Common myeloid progenitor, CD34-positive (primary cell): Measurements from ENCODE around the gene SRSF5. TPM values are rescaled to one million over a fixed set of nuclear protein-coding genes. Genes with fewer than 3 reads are reported as not detected.
"Not testable (repeated sequence)": the region's sequence is repeated elsewhere in the genome, so short reads cannot be mapped to it uniquely, and the experiment has no call there.

ENCODE experiments used
- CTCF ChIA-PET: fragments of 350-600 bp; sonication (Branson Sonifier 250); formaldehyde crosslinking; loops from one replicate; lab custom pipeline; 2021; ENCODE audit warnings: antibody characterized with exemption; lab: Charles Lee
- POLR2A ChIA-PET: fragments of 350-600 bp; sonication (Branson Sonifier 250); formaldehyde crosslinking; loops from one replicate; lab custom pipeline; 2021; ENCODE audit warnings: antibody characterized with exemption; lab: Charles Lee
- DNase-seq, 3 donors: peaks; one replicate each; pipeline versions ENCODE4 v3.0.0 to v3.0.0-alpha.2; 2013
- H3K27ac ChIP-seq, 2 experiments: 1 replicate in 1 of 2; 2 replicates in 1 of 2; pipeline ENCODE4 v1.7.0; 2013; ENCODE audit warnings: inconsistent platforms in 2 of 2, low read length in 2 of 2, mild to moderate bottlenecking in 2 of 2, low read depth in 1 of 2, moderate library complexity in 1 of 2; ENCODE audit not compliant: severe bottlenecking in 2 of 2, insufficient read depth in 1 of 2, poor library complexity in 1 of 2
- H3K27me3 ChIP-seq, 5 experiments: replicated peaks in 2 of 5; 1 replicate in 3 of 5; 2 replicates in 2 of 5; pipeline versions ENCODE4 v1.6.1 to v1.7.0; 2013; ENCODE audit warnings: low read length in 4 of 5, mild to moderate bottlenecking in 2 of 5, moderate library complexity in 2 of 5, inconsistent platforms in 1 of 5; ENCODE audit not compliant: insufficient read depth in 5 of 5, control insufficient read depth in 4 of 5
- H3K36me3 ChIP-seq, 4 experiments: 1 replicate in 2 of 4; 2 replicates in 2 of 4; pipeline versions ENCODE4 v1.6.1 to v1.7.0; 2013; ENCODE audit warnings: low read length in 3 of 4, control low read depth in 1 of 4, mild to moderate bottlenecking in 1 of 4; ENCODE audit not compliant: control insufficient read depth in 4 of 4, insufficient read depth in 4 of 4
- H3K4me1 ChIP-seq, 4 experiments: 1 replicate in 3 of 4; 2 replicates in 1 of 4; pipeline versions ENCODE4 v1.6.1 to v1.7.1; 2013; ENCODE audit warnings: low read length in 3 of 4, mild to moderate bottlenecking in 3 of 4, control low read depth in 1 of 4, inconsistent platforms in 1 of 4, moderate library complexity in 1 of 4; ENCODE audit not compliant: control insufficient read depth in 4 of 4, insufficient read depth in 4 of 4; ENCODE audit errors: control extremely low read depth in 1 of 4
- H3K4me3 ChIP-seq, 7 experiments: 1 replicate in 4 of 7; 2 replicates in 3 of 7; pipeline versions ENCODE4 v1.5.1 to v1.7.0; 2013; ENCODE audit warnings: mild to moderate bottlenecking in 7 of 7, low read length in 6 of 7, moderate library complexity in 6 of 7, inconsistent platforms in 2 of 7, low read depth in 2 of 7, control low read depth in 1 of 7; ENCODE audit not compliant: insufficient read depth in 4 of 7, control insufficient read depth in 1 of 7; ENCODE audit errors: extremely low read depth in 1 of 7
- H3K9me3 ChIP-seq, 5 experiments: 1 replicate in 4 of 5; 2 replicates in 1 of 5; pipeline versions ENCODE4 v1.6.1 to v1.7.1; 2013; ENCODE audit warnings: low read length in 4 of 5, mild to moderate bottlenecking in 2 of 5, inconsistent platforms in 1 of 5, low read depth in 1 of 5, moderate library complexity in 1 of 5; ENCODE audit not compliant: control insufficient read depth in 4 of 5, insufficient read depth in 2 of 5; ENCODE audit errors: control extremely low read depth in 1 of 5
- WGBS: methylation state at CpG from one replicate; pipeline ENCODE4 v1.1.5; 2013; ENCODE audit not compliant: insufficient coverage; 5-methylcytosine and 5-hydroxymethylcytosine counted together
- polyA plus RNA-seq: library from polyadenylated mRNA; unstranded; fragments of 120-200 nt; gene quantifications from one replicate; pipeline ENCODE4 v1.2.1, GENCODE V29; 2013

The SRSF5 gene
- polyA plus RNA-seq: 1,141 TPM

DNA sequence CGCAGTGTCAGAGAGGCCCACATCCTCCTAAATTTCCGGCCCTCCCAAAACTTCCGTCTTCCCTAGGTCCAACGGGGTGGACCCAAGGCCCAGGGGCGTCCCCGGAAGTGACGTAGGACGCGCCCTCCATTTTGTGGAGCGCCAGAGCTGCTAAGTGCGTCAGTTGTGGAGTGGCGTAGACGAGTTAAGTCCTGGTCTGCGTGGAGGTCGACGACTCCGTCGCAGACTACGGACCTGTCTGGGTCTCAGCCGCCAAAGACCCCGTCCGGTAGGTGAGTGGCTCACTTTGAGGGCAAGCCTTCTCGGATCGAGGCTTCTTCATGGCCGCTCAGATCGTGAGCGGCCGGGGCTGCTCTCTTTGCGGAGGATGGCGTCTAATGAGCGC is at the start of gene SRSF5:
SRSF5 (plus strand) TSS at position 159 of the 385 bp plus-strand sequence. CDS start 1,015 bp downstream, outside the sequence.
- Histone ChIP-seq H3K27ac (peak within 1 kb of the TSS; percentile 100), H3K4me3 (peak within 1 kb of the TSS; percentile 71 to 100 (median 98)), H3K27me3 (no peaks in the 10 kb centered on the region), H3K9me3 (peaks cover 0 to 6% (median 0%) of the 10 kb centered on the region in 5 experiments), H3K4me1 (peaks cover 10 to 28% (median 18%) of the 10 kb centered on the region in 4 experiments), H3K36me3 (peaks cover 14 to 41% (median 35%) of the 10 kb centered on the region in 4 experiments)
- ChIA-PET CTCF (interaction anchor here (0.7 to 1.3 kb wide), 4 partner anchors 12 to 109 kb away, joined by 3 to 6 read pairs (median 4); no protein-coding TSS in a partner anchor), POLR2A (interaction anchor here (0.5 to 1.8 kb wide), 4 partner anchors 10 to 251 kb away, joined by 3 to 12 read pairs (median 4); no protein-coding TSS in a partner anchor)
- peak; percentile 96 to 97 (median 96) for DNase-seq
- WGBS: 0% methylated on average over 28 of the region's 31 CpGs

DNA sequence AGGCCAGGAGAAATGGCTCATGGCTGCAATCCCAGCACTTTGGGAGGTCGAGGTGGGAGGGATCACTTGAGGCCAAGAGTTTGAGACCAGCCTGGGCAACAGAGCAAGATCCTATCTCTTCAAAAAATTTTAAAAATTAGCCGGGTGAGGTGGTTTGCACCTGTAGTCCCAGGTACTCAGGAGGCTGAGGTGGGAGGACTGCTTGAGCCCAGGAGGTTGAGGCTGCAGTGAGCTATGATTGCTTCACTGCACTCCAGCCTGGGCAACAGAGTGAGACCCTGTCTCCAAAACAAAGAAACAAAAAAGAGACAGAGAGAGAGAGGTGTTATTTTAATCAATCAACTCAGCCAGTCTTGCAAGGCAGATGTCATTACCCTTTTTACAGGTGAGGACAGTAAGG is 48.3 kb upstream of the SRSF5 start:
- H3K27ac ChIP-seq, H3K36me3 ChIP-seq, H3K9me3 ChIP-seq, POLR2A ChIA-PET, H3K27me3 ChIP-seq, DNase-seq, H3K4me3 ChIP-seq: not testable (repeated sequence)
- 100% methylated on average over 1 of the region's 2 CpGs for WGBS
- CTCF ChIA-PET: interaction anchor here (0.9 to 3.8 kb wide), 9 partner anchors 8 to 142 kb away, joined by 3 to 16 read pairs (median 4); no protein-coding TSS in a partner anchor
- H3K4me1 ChIP-seq: peaks cover 6 to 22% (median 21%) of the 10 kb centered on the region in 4 experiments

DNA sequence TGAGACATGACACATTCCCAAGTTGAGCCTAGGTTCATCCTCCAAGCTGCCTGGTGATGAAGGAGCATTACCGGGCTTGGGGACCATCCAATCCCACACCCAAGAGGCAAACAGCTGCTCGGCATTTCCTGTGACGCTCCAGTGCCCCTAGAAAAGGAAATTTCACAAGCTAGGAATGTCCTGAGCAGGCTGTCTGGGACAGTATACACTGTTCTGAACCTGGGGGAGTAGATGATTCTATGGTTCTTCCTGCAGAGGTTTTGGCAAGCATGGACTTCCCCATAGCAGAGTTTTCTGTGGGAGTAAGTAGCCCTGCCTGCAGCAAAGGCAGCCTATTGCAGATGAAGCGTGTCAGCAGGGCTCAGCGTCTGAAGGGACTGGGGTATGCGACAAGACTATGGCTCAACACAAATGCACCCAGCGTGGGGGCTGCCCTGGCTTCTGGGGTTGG is 47.4 kb upstream of the SRSF5 start:
- H3K36me3 ChIP-seq: peaks cover 0 to 3% (median 1%) of the 10 kb centered on the region in 4 experiments
- H3K4me3 ChIP-seq: no peak overlapping the region
- H3K27me3 ChIP-seq: no peaks in the 10 kb centered on the region
- no peak overlapping the region for H3K27ac ChIP-seq
- WGBS: 79% methylated on average over 7 of the region's 7 CpGs
- DNase-seq: peak in 2 of 3 donors; percentile 40 to 41
- peaks cover 6 to 22% (median 20%) of the 10 kb centered on the region in 4 experiments for H3K4me1 ChIP-seq
- ChIA-PET POLR2A (no interaction called here), CTCF (interaction anchor here (0.9 to 3.8 kb wide), 13 partner anchors 9 to 134 kb away, joined by 3 to 16 read pairs (median 4); partner anchors contain the start of gene SUSD6)
- H3K9me3 ChIP-seq: no peaks in the 10 kb centered on the region

DNA sequence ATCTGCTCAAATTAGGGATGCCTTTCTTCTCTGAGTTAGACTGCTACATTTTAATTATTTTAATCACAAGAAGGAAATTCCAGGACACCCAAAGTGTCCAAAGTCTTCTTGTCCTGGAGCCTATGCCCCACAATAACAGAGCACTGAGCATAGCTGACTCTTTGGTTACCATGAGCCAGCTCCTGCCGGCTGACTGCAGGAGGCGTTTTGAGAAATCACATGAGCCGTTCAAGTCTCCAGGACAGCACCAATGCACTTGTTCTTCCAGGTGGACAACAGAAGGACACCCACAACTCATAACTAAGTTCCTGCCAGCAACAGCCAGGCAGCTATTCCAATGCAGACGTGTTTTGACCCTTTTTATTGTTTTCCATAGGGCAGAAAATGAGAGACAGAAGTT is 46.0 kb upstream of the SRSF5 start:
- WGBS: 94% methylated on average over 3 of the region's 4 CpGs
- H3K27ac ChIP-seq: no peak overlapping the region
- DNase-seq: no peak
- POLR2A ChIA-PET: no interaction called here
- peaks cover 6 to 21% (median 17%) of the 10 kb centered on the region in 4 experiments for H3K4me1 ChIP-seq
- no peaks in the 10 kb centered on the region for H3K36me3 ChIP-seq
- CTCF ChIA-PET: interaction anchor here (1.2 to 3.8 kb wide), 5 partner anchors 11 to 141 kb away, joined by 3 to 16 read pairs (median 4); no protein-coding TSS in a partner anchor
- no peaks in the 10 kb centered on the region for H3K9me3 ChIP-seq
- no peak overlapping the region for H3K4me3 ChIP-seq
- H3K27me3 ChIP-seq: no peaks in the 10 kb centered on the region

DNA sequence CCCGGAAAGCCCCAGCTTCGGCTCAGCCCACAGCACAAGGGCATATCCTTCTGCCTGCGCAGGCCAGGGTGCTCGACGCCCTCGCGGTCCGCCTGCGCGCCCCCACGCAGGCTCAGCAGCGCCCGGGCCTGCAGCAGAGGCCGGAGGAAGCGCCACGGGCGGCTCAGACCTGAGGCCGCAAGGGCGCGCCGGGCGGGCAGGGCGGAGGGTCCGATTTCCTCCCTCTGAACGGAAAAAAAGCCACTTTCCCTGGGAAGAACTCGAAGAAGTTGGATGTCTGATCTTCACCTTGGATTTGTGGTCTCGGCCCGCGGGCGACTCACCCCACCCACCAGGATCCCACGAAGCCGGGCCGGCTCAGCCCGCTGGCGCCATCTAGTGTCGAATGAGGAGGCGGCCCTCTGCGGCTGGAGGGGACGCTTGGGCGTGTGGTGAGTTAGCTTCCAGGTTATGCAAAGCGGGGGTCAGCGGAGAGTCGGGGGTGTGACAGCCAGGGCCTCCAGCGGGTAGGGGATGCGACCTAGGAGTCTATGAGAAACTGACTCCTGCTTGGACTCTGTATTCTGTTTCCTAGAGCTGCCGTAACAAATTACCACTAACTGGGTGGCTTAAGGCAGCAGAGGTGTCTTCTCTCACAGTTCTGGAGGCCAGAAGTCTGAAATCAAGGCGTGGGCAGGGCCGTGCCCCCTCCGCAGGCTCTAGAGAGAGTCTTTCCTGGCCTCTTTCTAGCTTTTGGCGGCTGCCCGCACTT is 40.0 kb upstream of the SRSF5 start:
- Histone ChIP-seq H3K27me3 (no peaks in the 10 kb centered on the region), H3K4me3 (peak overlapping the region in 5 of 7 experiments; percentile 21 to 70 (median 51)), H3K36me3 (no peaks in the 10 kb centered on the region), H3K9me3 (no peaks in the 10 kb centered on the region), H3K4me1 (peaks cover 0 to 15% (median 9%) of the 10 kb centered on the region in 4 experiments), H3K27ac (no peak overlapping the region)
- POLR2A ChIA-PET: interaction anchor here (0.9 to 1.1 kb wide), 2 partner anchors 41 to 110 kb away, joined by 3 read pairs; no protein-coding TSS in a partner anchor
- peak; percentile 71 to 82 (median 80) for DNase-seq
- WGBS: 8% methylated on average over 36 of the region's 51 CpGs
- CTCF ChIA-PET: interaction anchor here (0.7 to 6.6 kb wide), 30 partner anchors 10 to 175 kb away, joined by 3 to 83 read pairs (median 4); partner anchors contain the start of genes SRSF5 and SUSD6

DNA sequence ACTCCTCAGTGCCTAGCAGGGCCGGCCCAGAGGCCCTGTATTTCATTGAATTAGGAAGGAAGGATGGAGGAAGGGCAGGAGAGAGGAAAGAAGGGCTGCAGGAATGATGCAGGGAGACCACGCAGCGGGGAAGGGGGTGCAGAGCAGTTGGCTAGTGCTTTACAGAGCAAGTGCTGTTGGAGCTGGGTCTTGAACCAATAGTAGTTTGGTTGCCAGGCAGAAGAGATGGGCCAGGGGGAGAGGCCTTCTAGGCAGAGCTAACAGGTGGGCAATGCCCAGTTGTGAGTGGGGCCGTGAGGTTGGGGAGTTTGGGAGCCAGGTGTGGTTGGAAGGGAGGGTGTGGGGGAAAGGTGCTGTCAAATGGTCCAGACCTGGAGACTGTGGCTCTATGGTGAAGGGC is 39.1 kb upstream of the SRSF5 start:
- CTCF ChIA-PET: interaction anchor here (0.8 to 6.6 kb wide), 18 partner anchors 12 to 176 kb away, joined by 3 to 83 read pairs (median 4); partner anchors contain the start of genes SRSF5 and SUSD6
- Histone ChIP-seq H3K27me3 (no peaks in the 10 kb centered on the region), H3K36me3 (no peaks in the 10 kb centered on the region), H3K4me1 (peaks cover 0 to 15% (median 9%) of the 10 kb centered on the region in 4 experiments), H3K4me3 (no peak overlapping the region), H3K9me3 (no peaks in the 10 kb centered on the region), H3K27ac (no peak overlapping the region)
- POLR2A ChIA-PET: interaction anchor here (0.6 kb wide), 1 partner anchor 54 kb away, joined by 3 read pairs; no protein-coding TSS in a partner anchor
- DNase-seq: no peak
- 89% methylated on average over 3 of the region's 4 CpGs for WGBS
